Panc1 (cell line): ENCODE results near the gene KCNK15. TPM values are rescaled to one million over a fixed set of nuclear protein-coding genes. Genes with fewer than 3 reads are reported as not detected.

Experiments used
- ATAC-seq: fragments of 200-7000 bp; cut with Tn5 transposase; 2 replicates; pipeline ENCODE4 v1.9.1; 2020; ENCODE audit warnings: mild to moderate bottlenecking, moderate library complexity
- BruUV-seq: library from RNA; stranded (reverse); fragments of 400-500 nt; replicated peaks from 2 replicates; lab custom pipeline; 2021; lab: Mats Ljungman, UMichigan
- CTCF ChIA-PET: fragments of 300-600 bp; sonication (Branson Sonifier 250); formaldehyde crosslinking; loops from one replicate; lab custom pipeline; 2022; ENCODE audit warnings: antibody characterized with exemption; lab: Charles Lee
- POLR2A ChIA-PET: fragments of 300-600 bp; sonication (Branson Sonifier 250); formaldehyde crosslinking; loops from one replicate; lab custom pipeline; 2022; ENCODE audit warnings: antibody characterized with exemption; lab: Charles Lee
- DNase-seq: peaks from one replicate; pipeline ENCODE4 v3.0.0-alpha.2; 2010; ENCODE audit warnings: low read depth, low spot score
- H3K27ac ChIP-seq: 2 replicates; pipeline ENCODE4 v1.5.1; 2011; ENCODE audit warnings: mild to moderate bottlenecking, low read length, inconsistent platforms
- H3K27me3 ChIP-seq: fragments of 200-500 bp; sonication (Bioruptor generic); 2 replicates; pipeline ENCODE4 v1.6.0; 2014; ENCODE audit warnings: low read length, inconsistent platforms; ENCODE audit not compliant: control insufficient read depth, insufficient read depth
- H3K36me3 ChIP-seq: fragments of 200-500 bp; sonication (Bioruptor generic); 2 replicates; pipeline ENCODE4 v1.5.1; 2014; ENCODE audit warnings: inconsistent platforms, mild to moderate bottlenecking, low read length, moderate library complexity; ENCODE audit not compliant: control insufficient read depth, insufficient read depth
- H3K4me1 ChIP-seq: 2 replicates; pipeline ENCODE4 v1.5.1; 2011; ENCODE audit warnings: inconsistent platforms, mild to moderate bottlenecking, low read length, moderate library complexity; ENCODE audit not compliant: control insufficient read depth, insufficient read depth
- H3K4me3 ChIP-seq, 2 experiments: 2 replicates each; pipeline ENCODE4 v1.5.1; 2011 to 2012; ENCODE audit warnings: low read depth in 2 of 2, low read length in 2 of 2, mild to moderate bottlenecking in 2 of 2, inconsistent platforms in 1 of 2, moderate library complexity in 1 of 2
- H3K9me3 ChIP-seq: fragments of 200-500 bp; sonication (Bioruptor generic); 2 replicates; pipeline ENCODE4 v1.5.1; 2014; ENCODE audit warnings: low read depth, mild to moderate bottlenecking, inconsistent platforms, low read length, moderate library complexity; ENCODE audit not compliant: control insufficient read depth, insufficient read depth
- in situ Hi-C: cut with HindIII; loops from 2 replicates; pipeline ENCODE4 v1.10.0; 2016; ENCODE audit warnings: low sequenced_read_pairs, low pct_unique_long_range_greater_than_20kb
- intact Hi-C: fragments of 100-400 bp; cut with micrococcal nuclease; formaldehyde crosslinking; loops from one replicate; pipeline ENCODE4 v1.10.0; 2022; ENCODE audit not compliant: unreplicated experiment
- total RNA-seq: library from RNA; stranded (reverse); gene quantifications from one replicate; pipeline ENCODE4 v1.2.1, GENCODE V29; 2021; ENCODE audit not compliant: unreplicated experiment
- TF ChIP-seq, protein P1 (sequence below): fragments of 450-650 bp; IDR thresholded peaks from 2 replicates; pipeline ENCODE4 v1.5.1; 2017; ENCODE audit warnings: mild to moderate bottlenecking
- TF ChIP-seq, protein P2 (sequence below), 2 experiments: IDR thresholded peaks; 2 replicates each; pipeline ENCODE4 v1.6.1; 2011 to 2012; ENCODE audit warnings: low read depth in 2 of 2, control low read depth in 1 of 2, low read length in 1 of 2, mild to moderate bottlenecking in 1 of 2, moderate library complexity in 1 of 2; ENCODE audit not compliant: insufficient read depth in 1 of 2

KCNK15 gene
- total RNA-seq, 1 experiment from 2014 or later, result 7.4 TPM

DNA sequence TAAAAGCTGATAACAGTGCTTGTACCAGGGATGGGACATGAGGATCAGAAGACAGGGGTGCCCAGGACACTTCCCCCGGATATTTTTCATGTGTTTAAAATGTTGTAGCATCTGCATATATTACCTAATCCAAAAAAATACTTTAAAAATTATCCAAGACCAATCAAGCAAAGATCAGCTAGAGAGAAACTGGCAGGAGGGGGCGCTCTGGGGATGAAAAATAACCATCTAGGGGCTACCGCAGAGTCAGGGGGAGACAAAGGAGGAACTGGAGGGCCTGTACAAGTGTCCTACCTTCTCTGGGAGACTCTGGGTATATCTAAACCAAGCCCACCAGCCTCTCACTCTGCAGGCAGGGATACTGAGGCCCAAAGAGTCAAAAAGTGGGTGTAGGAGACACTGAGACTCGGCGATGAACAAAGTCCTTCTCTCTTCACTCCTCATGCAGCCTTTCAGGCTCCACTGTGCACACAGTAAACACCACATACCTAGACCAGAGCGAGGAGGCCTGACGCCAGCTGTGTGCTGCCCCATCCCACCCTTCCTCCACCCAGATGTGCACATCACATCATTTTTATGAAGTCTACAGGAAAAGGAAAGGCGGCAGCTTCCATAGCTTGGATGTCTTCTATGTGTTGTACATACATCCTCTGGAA, 54.9 kb downstream of the KCNK15 start:
- TF ChIP-seq, protein P1, sequence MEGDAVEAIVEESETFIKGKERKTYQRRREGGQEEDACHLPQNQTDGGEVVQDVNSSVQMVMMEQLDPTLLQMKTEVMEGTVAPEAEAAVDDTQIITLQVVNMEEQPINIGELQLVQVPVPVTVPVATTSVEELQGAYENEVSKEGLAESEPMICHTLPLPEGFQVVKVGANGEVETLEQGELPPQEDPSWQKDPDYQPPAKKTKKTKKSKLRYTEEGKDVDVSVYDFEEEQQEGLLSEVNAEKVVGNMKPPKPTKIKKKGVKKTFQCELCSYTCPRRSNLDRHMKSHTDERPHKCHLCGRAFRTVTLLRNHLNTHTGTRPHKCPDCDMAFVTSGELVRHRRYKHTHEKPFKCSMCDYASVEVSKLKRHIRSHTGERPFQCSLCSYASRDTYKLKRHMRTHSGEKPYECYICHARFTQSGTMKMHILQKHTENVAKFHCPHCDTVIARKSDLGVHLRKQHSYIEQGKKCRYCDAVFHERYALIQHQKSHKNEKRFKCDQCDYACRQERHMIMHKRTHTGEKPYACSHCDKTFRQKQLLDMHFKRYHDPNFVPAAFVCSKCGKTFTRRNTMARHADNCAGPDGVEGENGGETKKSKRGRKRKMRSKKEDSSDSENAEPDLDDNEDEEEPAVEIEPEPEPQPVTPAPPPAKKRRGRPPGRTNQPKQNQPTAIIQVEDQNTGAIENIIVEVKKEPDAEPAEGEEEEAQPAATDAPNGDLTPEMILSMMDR, result peak; percentile 74
- TF ChIP-seq, protein P2, sequence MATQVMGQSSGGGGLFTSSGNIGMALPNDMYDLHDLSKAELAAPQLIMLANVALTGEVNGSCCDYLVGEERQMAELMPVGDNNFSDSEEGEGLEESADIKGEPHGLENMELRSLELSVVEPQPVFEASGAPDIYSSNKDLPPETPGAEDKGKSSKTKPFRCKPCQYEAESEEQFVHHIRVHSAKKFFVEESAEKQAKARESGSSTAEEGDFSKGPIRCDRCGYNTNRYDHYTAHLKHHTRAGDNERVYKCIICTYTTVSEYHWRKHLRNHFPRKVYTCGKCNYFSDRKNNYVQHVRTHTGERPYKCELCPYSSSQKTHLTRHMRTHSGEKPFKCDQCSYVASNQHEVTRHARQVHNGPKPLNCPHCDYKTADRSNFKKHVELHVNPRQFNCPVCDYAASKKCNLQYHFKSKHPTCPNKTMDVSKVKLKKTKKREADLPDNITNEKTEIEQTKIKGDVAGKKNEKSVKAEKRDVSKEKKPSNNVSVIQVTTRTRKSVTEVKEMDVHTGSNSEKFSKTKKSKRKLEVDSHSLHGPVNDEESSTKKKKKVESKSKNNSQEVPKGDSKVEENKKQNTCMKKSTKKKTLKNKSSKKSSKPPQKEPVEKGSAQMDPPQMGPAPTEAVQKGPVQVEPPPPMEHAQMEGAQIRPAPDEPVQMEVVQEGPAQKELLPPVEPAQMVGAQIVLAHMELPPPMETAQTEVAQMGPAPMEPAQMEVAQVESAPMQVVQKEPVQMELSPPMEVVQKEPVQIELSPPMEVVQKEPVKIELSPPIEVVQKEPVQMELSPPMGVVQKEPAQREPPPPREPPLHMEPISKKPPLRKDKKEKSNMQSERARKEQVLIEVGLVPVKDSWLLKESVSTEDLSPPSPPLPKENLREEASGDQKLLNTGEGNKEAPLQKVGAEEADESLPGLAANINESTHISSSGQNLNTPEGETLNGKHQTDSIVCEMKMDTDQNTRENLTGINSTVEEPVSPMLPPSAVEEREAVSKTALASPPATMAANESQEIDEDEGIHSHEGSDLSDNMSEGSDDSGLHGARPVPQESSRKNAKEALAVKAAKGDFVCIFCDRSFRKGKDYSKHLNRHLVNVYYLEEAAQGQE (IDR thresholded peaks at IDR 0.05; ENCODE audit: insufficient read depth in 1 of 2, low read depth in 2 of 2, low read length in 1 of 2), result no peak
- intact Hi-C loops, result loop anchor here (5.0 kb wide), 1 partner anchor 67 kb away; no protein-coding TSS in a partner anchor
- ATAC-seq, result no peak

More for the DNA sequence above, 54.9 kb downstream of the KCNK15 start:
- CTCF ChIA-PET, result no interaction called here
- POLR2A ChIA-PET, result no interaction called here
- no peaks in the 10 kb centered on the region for H3K4me1 ChIP-seq
- H3K27ac ChIP-seq, result no peak overlapping the region
- no TSS peak for BruUV-seq
- no peaks in the 10 kb centered on the region for H3K36me3 ChIP-seq
- DNase-seq, result no peak
- H3K4me3 ChIP-seq, result no peak overlapping the region
- in situ Hi-C loops, result no loop called here
- H3K27me3 ChIP-seq, result no peaks in the 10 kb centered on the region
- H3K9me3 ChIP-seq, result no peaks in the 10 kb centered on the region

Other genes with a start within 250 kb of the KCNK15 start
- 76.4 TPM for gene SERINC3, start 223.8 kb upstream of the KCNK15 start, total RNA-seq
- gene PKIG, start 163.3 kb upstream of the KCNK15 start, total RNA-seq, result 66.3 TPM
- gene ADA, start 94.2 kb upstream of the KCNK15 start, total RNA-seq, result 53.8 TPM
- 15.2 TPM for gene CCN5, start 30.5 kb upstream of the KCNK15 start, total RNA-seq
- 4.0 TPM for gene RIMS4, start 64.7 kb downstream of the KCNK15 start, total RNA-seq
- gene YWHAB, start 139.8 kb downstream of the KCNK15 start, total RNA-seq, result 267 TPM
- 102 TPM for gene PABPC1L, start 164.2 kb downstream of the KCNK15 start, total RNA-seq
- gene TOMM34, start 214.5 kb downstream of the KCNK15 start, total RNA-seq, result 30.6 TPM
- 50.2 TPM for gene STK4, start 220.6 kb downstream of the KCNK15 start, total RNA-seq